Thyroid gland (tissue), 4 donors: Measurements from ENCODE around the gene BEST2. TPM values are rescaled to one million over a fixed set of nuclear protein-coding genes. Genes with fewer than 3 reads are reported as not detected.

ENCODE experiments used
- DNase-seq, 2 donors: peaks; one replicate each; pipeline ENCODE4 v3.0.0-alpha.2; 2019
- H3K27ac ChIP-seq, 3 donors: fragments of 200-600 bp; sonication (generic); 1 replicate in 2 of 3; 2 replicates in 1 of 3; pipeline ENCODE4 v1.5.1; 2016 to 2019; ENCODE audit warnings: mild to moderate bottlenecking in 1 of 3, moderate library complexity in 1 of 3
- H3K27me3 ChIP-seq: fragments of 200-600 bp; sonication (generic); one replicate; pipeline ENCODE4 v1.5.1; 2019
- H3K36me3 ChIP-seq, 2 donors: fragments of 200-600 bp; sonication (generic); one replicate each; pipeline ENCODE4 v1.5.1; 2016 to 2019
- H3K4me1 ChIP-seq, 2 donors: fragments of 200-600 bp; sonication (generic); one replicate each; pipeline ENCODE4 v1.5.1; 2017 to 2019
- H3K4me3 ChIP-seq, 3 donors: fragments of 200-600 bp; sonication (generic); replicated peaks in 1 of 3; 1 replicate in 2 of 3; 2 replicates in 1 of 3; pipeline ENCODE4 v1.5.1; 2016; ENCODE audit warnings: mild to moderate bottlenecking in 1 of 3
- H3K9me3 ChIP-seq: fragments of 200-600 bp; sonication (generic); one replicate; pipeline ENCODE4 v1.5.1; 2017
- CTCF ChIP-seq, 6 experiments: fragments of 200-600 bp in 3 of 6; fragments of 450-650 bp in 3 of 6; sonication (generic) in 3 of 6; IDR thresholded peaks; one replicate each; pipeline ENCODE4 v1.5.1; 2016 to 2019; ENCODE audit warnings: antibody characterized with exemption in 6 of 6, mild to moderate bottlenecking in 2 of 6, inconsistent platforms in 1 of 6, moderate library complexity in 1 of 6
- POLR2A ChIP-seq, 2 donors: fragments of 450-650 bp; IDR thresholded peaks; one replicate each; pipeline ENCODE4 v1.6.1; 2017; ENCODE audit warnings: antibody characterized with exemption in 2 of 2, mild to moderate bottlenecking in 2 of 2, moderate library complexity in 1 of 2
- WGBS, 2 donors: methylation state at CpG; one replicate each; pipeline ENCODE4 v1.1.5; 2017; 5-methylcytosine and 5-hydroxymethylcytosine counted together
- intact Hi-C: fragments of 100-400 bp; cut with DNase I; formaldehyde crosslinking; loops from one replicate; pipeline ENCODE4 v1.15.1; 2023
- total RNA-seq, 4 donors: library from RNA; depleted of rRNA; stranded (reverse); fragments of >200 nt; gene quantifications; one replicate each; pipeline ENCODE4 v1.2.3, GENCODE V29; 2016

Gene BEST2
- total RNA-seq, 4 donors from 2014 or later: not detected

- DNase-seq: no peak
- Histone ChIP-seq H3K9me3 (no peaks in the 10 kb centered on the region), H3K36me3 (peaks cover 13 to 20% of the 10 kb centered on the region in 2 donors), H3K27ac (no peak overlapping the region), H3K27me3 (no peaks in the 10 kb centered on the region), H3K4me1 (peaks cover 22 to 25% of the 10 kb centered on the region in 2 donors), H3K4me3 (peak overlapping the region in 1 of 3 donors; percentile 90)
- TF ChIP-seq POLR2A (IDR thresholded peaks at IDR 0.05) (no peak), CTCF (IDR thresholded peaks at IDR 0.05) (no peak)
- WGBS, 2 donors: 90% methylated on average over 10 of the region's 10 CpGs
- intact Hi-C loops: no loop called here
Observed at GRCh38 chr19:12720296-12720695, 31.3 kb upstream of the BEST2 start.

- H3K36me3 ChIP-seq: peaks cover 9 to 14% of the 10 kb centered on the region in 2 donors
- 4 to 13% methylated on average over 13 to 18 of the region's 59 CpGs for WGBS, 2 donors
- H3K27me3 ChIP-seq: no peaks in the 10 kb centered on the region
- peaks cover 22 to 25% of the 10 kb centered on the region in 2 donors for H3K4me1 ChIP-seq
- DNase-seq: peak; percentile 14 to 20
- H3K4me3 ChIP-seq: peak overlapping the region; percentile 61 to 90 (median 63)
- H3K9me3 ChIP-seq: no peaks in the 10 kb centered on the region
- intact Hi-C loops: no loop called here
- TF ChIP-seq POLR2A (IDR thresholded peaks at IDR 0.05) (no peak), CTCF (IDR thresholded peaks at IDR 0.05) (no peak)
- H3K27ac ChIP-seq: peak overlapping the region in 2 of 3 donors; percentile 92 to 96
Observed at GRCh38 chr19:12720851-12721655, 30.5 kb upstream of the BEST2 start.

GRCh38 chr19:12721656-12722565 lies 29.7 kb upstream of the BEST2 start:
- Histone ChIP-seq H3K27me3 (no peaks in the 10 kb centered on the region), H3K36me3 (peaks cover 7 to 9% of the 10 kb centered on the region in 2 donors), H3K4me1 (peaks cover 22 to 25% of the 10 kb centered on the region in 2 donors), H3K9me3 (no peaks in the 10 kb centered on the region), H3K4me3 (peak overlapping the region; percentile 61 to 90 (median 63)), H3K27ac (peak overlapping the region; percentile 92 to 96 (median 93))
- DNase-seq: peak; percentile 68 to 69
- intact Hi-C loops: no loop called here
- 0 to 1% methylated on average over 17 to 25 of the region's 65 CpGs for WGBS, 2 donors
- TF ChIP-seq POLR2A (IDR thresholded peaks at IDR 0.05): no peak
- TF ChIP-seq CTCF (IDR thresholded peaks at IDR 0.05): no peak

- no peaks in the 10 kb centered on the region for H3K9me3 ChIP-seq
- intact Hi-C loops: no loop called here
- H3K4me3 ChIP-seq: peak overlapping the region in 1 of 3 donors; percentile 90
- TF ChIP-seq CTCF (IDR thresholded peaks at IDR 0.05) (no peak), POLR2A (IDR thresholded peaks at IDR 0.05) (peak in 1 of 2 donors; percentile 34)
- peaks cover 22 to 25% of the 10 kb centered on the region in 2 donors for H3K4me1 ChIP-seq
- DNase-seq: peak; percentile 98 to 99
- H3K27ac ChIP-seq: peak overlapping the region; percentile 92 to 96 (median 93)
- no peaks in the 10 kb centered on the region for H3K27me3 ChIP-seq
- peaks cover 7 to 9% of the 10 kb centered on the region in 2 donors for H3K36me3 ChIP-seq
- 1% methylated on average over 32 of the region's 32 CpGs for WGBS, 2 donors
Observed at GRCh38 chr19:12722566-12723380, 28.8 kb upstream of the BEST2 start.
